ENCODE results near the gene CDA. TPM values are rescaled to one million over a fixed set of nuclear protein-coding genes. Genes with fewer than 3 reads are reported as not detected.

The CDA gene
- total and polyA plus RNA-seq, 2 of the 8 experiments (the other 6 are each of a cell fraction or from before 2014, with no cell fraction given): 4.4 to 11.3 TPM

DNA sequence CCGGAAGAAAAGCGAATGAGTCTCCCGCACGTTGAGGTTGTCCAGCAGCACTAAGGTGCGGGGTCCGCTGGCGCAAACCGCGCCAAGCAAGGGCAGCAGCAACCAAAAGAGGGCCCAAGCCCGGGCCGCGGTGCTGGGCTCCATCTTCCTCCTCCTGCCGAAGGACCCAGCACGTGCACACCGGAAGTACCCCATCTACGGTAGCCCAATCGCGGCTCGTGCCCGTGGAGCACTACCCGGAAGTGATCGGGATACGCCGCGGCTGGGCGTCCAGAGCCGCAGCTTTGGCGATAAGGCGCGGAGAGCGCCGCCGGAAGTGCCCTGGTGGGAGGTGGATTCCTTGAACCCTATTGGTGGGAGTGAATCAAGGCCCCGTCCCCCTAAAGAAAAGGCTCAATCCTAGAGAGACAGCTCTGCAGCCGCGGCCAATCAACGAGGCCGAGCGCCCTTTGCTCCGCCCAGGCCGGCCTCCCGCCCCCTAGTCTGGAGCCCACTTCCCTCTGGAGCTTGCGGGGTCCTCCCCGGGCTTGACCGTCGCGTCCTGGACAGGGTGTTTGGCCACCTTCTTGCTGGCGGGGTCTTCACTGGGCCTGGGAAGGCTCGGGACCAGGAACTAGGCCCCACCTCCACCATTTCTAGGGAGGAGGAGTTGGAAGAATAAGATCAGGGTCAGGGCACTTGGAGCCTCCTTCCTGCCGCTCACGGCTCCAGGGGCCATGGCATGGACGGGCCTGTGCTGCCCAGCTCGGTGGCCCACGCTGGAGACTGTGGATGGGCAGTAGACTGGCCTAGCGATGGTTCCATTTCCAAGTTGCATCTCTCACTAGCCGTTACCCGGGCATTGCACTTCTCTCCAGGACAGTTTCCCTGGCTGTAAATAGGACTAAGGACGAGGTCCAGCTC lies 72.6 kb downstream of the CDA start, which contains the start of gene DDOST:
Gene DDOST, minus strand, starts transcription at position 163 of the 903 bp plus-strand sequence. Its CDS starts 19 bp downstream, at position 144.
- peak within 1 kb of the TSS; percentile 66 for H3K4ac ChIP-seq (replicated peaks; ENCODE audit: insufficient read length, low read depth, low read length)
- H4K91ac ChIP-seq (replicated peaks; ENCODE audit: insufficient read length, low read length): peak within 1 kb of the TSS; percentile 82
- ChIA-PET CTCF (ENCODE audit: partially characterized antibody) (interaction anchor here (0.6 to 2.2 kb wide), 8 partner anchors 9 to 231 kb away, joined by 3 to 8 read pairs (median 3); partner anchors contain the start of gene PINK1), POLR2A (ENCODE audit: partially characterized antibody) (interaction anchor here (0.6 to 1.8 kb wide), 11 partner anchors 20 to 141 kb away, joined by 3 to 5 read pairs (median 4); partner anchors contain the start of genes FAM43B and HP1BP3)
- peak; percentile 89 for FAIRE-seq
- peak within 1 kb of the TSS; percentile 76 for H3K27ac ChIP-seq (ENCODE audit: low read depth, low read length)
- peak within 1 kb of the TSS; percentile 82 to 93 (median 84) for H3K9ac ChIP-seq (replicated peaks in 1 of 4; ENCODE audit: extremely low read depth in 1 of 4, low read depth in 3 of 4, low read length in 3 of 4)
- no peak within 1 kb of the TSS for H2BK120ac ChIP-seq (replicated peaks; ENCODE audit: low read depth, low read length)
- no peak within 1 kb of the TSS for H2BK20ac ChIP-seq (ENCODE audit: low read length)
- WGBS, 2 experiments (ENCODE audit: extremely low coverage in 1 of 2, insufficient coverage in 1 of 2, insufficient read length in 1 of 2, insufficient replicate concordance in 2 of 2, low coverage in 1 of 2, low lambda C conversion rate in 2 of 2, missing lambda C conversion rate in 1 of 2): 4% methylated on average over 57 of the region's 58 CpGs; no CpG with 5 or more reads in 1 of the 2 experiments
- H3K4me1 ChIP-seq (replicated peaks in 1 of 4; ENCODE audit: control insufficient read depth in 3 of 4, insufficient read depth in 4 of 4, low read length in 3 of 4): peaks cover 0 to 9% (median 4%) of the 10 kb centered on the region in 4 experiments; a peak in 4 of 7 replicates
- no peak within 1 kb of the TSS for H3K23ac ChIP-seq (ENCODE audit: insufficient read length)
- peaks cover 4 to 19% (median 13%) of the 10 kb centered on the region in 4 experiments; a peak in 6 of 8 replicates for H3K36me3 ChIP-seq (ENCODE audit: control insufficient read depth in 2 of 4, insufficient read depth in 4 of 4, low read length in 3 of 4)
- H2BK5ac ChIP-seq (ENCODE audit: low read depth, low read length): peak within 1 kb of the TSS; percentile 92
- peak within 1 kb of the TSS; percentile 95 for H3K18ac ChIP-seq (ENCODE audit: extremely low read depth, low read length)
- 0 out of 2 replicates have a peak within 1 kb of the TSS, but pooled peaks have one; percentile 29 for H2BK12ac ChIP-seq (ENCODE audit: low read depth, low read length)
- H3K56ac ChIP-seq (replicated peaks; ENCODE audit: insufficient read length, low read depth, low read length): peak within 1 kb of the TSS; percentile 49
- peak; percentile 95 to 98 for DNase-seq (ENCODE audit: low read depth in 1 of 2, low spot score in 2 of 2)
- no peak within 1 kb of the TSS for H2AK5ac ChIP-seq (ENCODE audit: low read depth, low read length)
- peaks cover 4 to 10% of the 10 kb centered on the region in 2 experiments for H4K20me1 ChIP-seq (replicated peaks in 1 of 2; ENCODE audit: control insufficient read depth in 1 of 2, insufficient read depth in 2 of 2, low read length in 2 of 2)
- peaks cover 4% of the 10 kb centered on the region for H3K79me1 ChIP-seq (ENCODE audit: low read depth, low read length)
- peak within 1 kb of the TSS; percentile 88 to 95 (median 91) for H3K4me3 ChIP-seq (ENCODE audit: extremely low read depth in 1 of 4, insufficient read depth in 2 of 4, low read depth in 3 of 4, low read length in 4 of 4)
- peaks cover 12% of the 10 kb centered on the region for H3K23me2 ChIP-seq (ENCODE audit: low read depth, low read length)
- H2AFZ ChIP-seq (ENCODE audit: low read length): 0 out of 2 replicates have a peak within 1 kb of the TSS, but pooled peaks have one; percentile 54
- H3K27me3 ChIP-seq (replicated peaks in 1 of 4; ENCODE audit: control insufficient read depth in 3 of 4, extremely low read depth in 1 of 4, insufficient read depth in 3 of 4, low read length in 3 of 4): no peaks in the 10 kb centered on the region
- H4K5ac ChIP-seq (ENCODE audit: insufficient read length, low read depth, low read length): peak within 1 kb of the TSS; percentile 71
- no peaks in the 10 kb centered on the region for H3K9me3 ChIP-seq (ENCODE audit: insufficient read depth in 2 of 2, low read depth in 1 of 2, low read length in 1 of 2)
- peak within 1 kb of the TSS; percentile 92; the same call in 1 of the 2 replicates for H4K8ac ChIP-seq (ENCODE audit: extremely low read depth, insufficient read depth, low read length)
- H3K14ac ChIP-seq (ENCODE audit: insufficient read length): no peak within 1 kb of the TSS
- peak within 1 kb of the TSS; percentile 75 to 89 for H3K4me2 ChIP-seq (ENCODE audit: insufficient read depth in 1 of 2, low read depth in 2 of 2, low read length in 2 of 2)
- H3K79me2 ChIP-seq (ENCODE audit: control insufficient read depth in 1 of 2, insufficient read depth in 2 of 2, low read length in 2 of 2): peaks cover 9 to 46% of the 10 kb centered on the region in 2 experiments
- no peak within 1 kb of the TSS for H2BK15ac ChIP-seq (ENCODE audit: low read length)
- TF ChIP-seq YY1 (IDR thresholded peaks at IDR 0.05; ENCODE audit: low read depth, low read length) (peak; percentile 64; the same call in 1 of the 2 replicates), GTF2F1 (IDR thresholded peaks at IDR 0.05; ENCODE audit: borderline replicate concordance, low read depth, low read length) (no peak; the same call in 1 of the 2 replicates), SP4 (IDR thresholded peaks at IDR 0.05; ENCODE audit: low read length) (no peak), NANOG (IDR thresholded peaks at IDR 0.05; ENCODE audit: insufficient read depth, low read depth, low read length, poor library complexity, severe bottlenecking) (peak; percentile 86), RBBP5 (IDR thresholded peaks at IDR 0.05; ENCODE audit: borderline replicate concordance, low read depth, low read length) (peak; percentile 54; the same call in 1 of the 2 replicates), EGR1 (IDR thresholded peaks at IDR 0.05; ENCODE audit: borderline replicate concordance, low read depth, low read length) (peak; percentile 86), BACH1 (IDR thresholded peaks at IDR 0.05; ENCODE audit: low read length) (no peak), HDAC2 (IDR thresholded peaks at IDR 0.05; ENCODE audit: borderline replicate concordance in 1 of 2, low read depth in 2 of 2, low read length in 2 of 2) (no peak), CHD2 (IDR thresholded peaks at IDR 0.05; ENCODE audit: low read length) (peak; percentile 81), TAF1 (IDR thresholded peaks at IDR 0.05; ENCODE audit: low read depth, low read length) (peak; percentile 66; the same call in 1 of the 2 replicates)

Measured in H1 (cell line).